ENCODE results near the gene BOC.

BOC gene

GRCh38 chr3:113193719-113194118, 17.6 kb upstream of the BOC start:
- no peaks in the 10 kb centered on the region for H3K27me3 ChIP-seq (ENCODE audit: insufficient read depth, low read length, poor library complexity)
- no peak overlapping the region for H3K27ac ChIP-seq (ENCODE audit: low read length)
- peaks cover 2% of the 10 kb centered on the region for H3K9me3 ChIP-seq (ENCODE audit: insufficient read depth, low read length, severe bottlenecking)
- H3K9ac ChIP-seq (ENCODE audit: low read depth, low read length): no peak overlapping the region
- DNase-seq (no peak), ATAC-seq (ENCODE audit: insufficient read depth, low read depth) (no peak)
- TF ChIP-seq EZH2 (IDR thresholded peaks at IDR 0.05; ENCODE audit: borderline replicate concordance, low read depth, low read length, severe bottlenecking) (no peak), CTCF (IDR thresholded peaks at IDR 0.05; ENCODE audit: borderline replicate concordance, extremely low read depth, low read length, poor library complexity, severe bottlenecking) (no peak)
- no peak overlapping the region for H3K4me2 ChIP-seq (ENCODE audit: insufficient read depth, low read length)
- H3K4me3 ChIP-seq (ENCODE audit: low read depth in 1 of 2, low read length in 2 of 2): no peak overlapping the region
- H3K79me2 ChIP-seq (ENCODE audit: insufficient read depth, low read length): no peaks in the 10 kb centered on the region
- H4K20me1 ChIP-seq (ENCODE audit: insufficient read depth, low read length): no peaks in the 10 kb centered on the region
- H3K36me3 ChIP-seq (ENCODE audit: insufficient read depth, low read length): no peaks in the 10 kb centered on the region
- H2AFZ ChIP-seq (ENCODE audit: low read depth, low read length): no peak overlapping the region
- H3K4me1 ChIP-seq (ENCODE audit: insufficient read depth, low read length): no peaks in the 10 kb centered on the region

DNA sequence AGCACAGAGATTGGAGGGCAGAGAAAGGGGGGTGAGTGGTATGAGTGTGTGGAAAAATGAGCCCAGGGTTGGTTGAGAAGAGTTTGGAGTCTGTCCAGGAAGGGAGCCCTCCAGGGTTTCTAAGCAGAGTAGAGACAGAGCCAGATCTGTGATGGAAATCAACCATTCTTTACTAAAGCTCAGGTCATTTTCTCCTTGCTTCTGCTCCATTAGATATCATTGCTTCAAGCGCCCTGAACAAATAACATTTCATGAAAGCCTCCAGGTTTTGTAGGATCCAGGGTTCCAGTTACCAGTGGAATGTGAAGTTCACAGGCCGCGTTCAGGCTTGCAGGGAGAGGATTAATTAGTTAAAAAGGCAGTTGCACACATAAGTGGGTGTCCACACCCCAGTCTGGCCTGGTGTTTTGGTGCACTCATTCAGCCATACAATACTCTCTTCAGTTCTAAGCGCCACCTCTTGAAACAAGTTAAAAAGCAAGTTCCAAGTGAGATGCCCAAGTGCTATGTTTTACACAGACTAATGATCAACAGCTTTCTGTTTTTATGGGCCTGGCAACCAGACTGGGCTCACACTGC, 16.4 kb upstream of the BOC start:
- TF ChIP-seq CTCF (IDR thresholded peaks at IDR 0.05; ENCODE audit: borderline replicate concordance, extremely low read depth, low read length, poor library complexity, severe bottlenecking): no peak
- no peak for TF ChIP-seq EZH2 (IDR thresholded peaks at IDR 0.05; ENCODE audit: borderline replicate concordance, low read depth, low read length, severe bottlenecking)
- no peaks in the 10 kb centered on the region for H3K79me2 ChIP-seq (ENCODE audit: insufficient read depth, low read length)
- H3K36me3 ChIP-seq (ENCODE audit: insufficient read depth, low read length): no peaks in the 10 kb centered on the region
- H3K4me2 ChIP-seq (ENCODE audit: insufficient read depth, low read length): no peak overlapping the region
- H3K27ac ChIP-seq (ENCODE audit: low read length): no peak overlapping the region
- no peaks in the 10 kb centered on the region for H3K9me3 ChIP-seq (ENCODE audit: insufficient read depth, low read length, severe bottlenecking)
- H3K9ac ChIP-seq (ENCODE audit: low read depth, low read length): no peak overlapping the region
- H4K20me1 ChIP-seq (ENCODE audit: insufficient read depth, low read length): no peaks in the 10 kb centered on the region
- H3K27me3 ChIP-seq (ENCODE audit: insufficient read depth, low read length, poor library complexity): no peaks in the 10 kb centered on the region
- no peak overlapping the region for H2AFZ ChIP-seq (ENCODE audit: low read depth, low read length)
- no peaks in the 10 kb centered on the region for H3K4me1 ChIP-seq (ENCODE audit: insufficient read depth, low read length)
- no peak for DNase-seq
- no peak for ATAC-seq (ENCODE audit: insufficient read depth, low read depth)
- H3K4me3 ChIP-seq (ENCODE audit: low read depth in 1 of 2, low read length in 2 of 2): no peak overlapping the region

GRCh38 chr3:113200351-113200750, 11.0 kb upstream of the BOC start:
- ATAC-seq (ENCODE audit: insufficient read depth, low read depth): no peak
- no peak for TF ChIP-seq EZH2 (IDR thresholded peaks at IDR 0.05; ENCODE audit: borderline replicate concordance, low read depth, low read length, severe bottlenecking)
- no peak for TF ChIP-seq CTCF (IDR thresholded peaks at IDR 0.05; ENCODE audit: borderline replicate concordance, extremely low read depth, low read length, poor library complexity, severe bottlenecking)
- H3K4me3 ChIP-seq (ENCODE audit: low read depth in 1 of 2, low read length in 2 of 2): no peak overlapping the region

DNA sequence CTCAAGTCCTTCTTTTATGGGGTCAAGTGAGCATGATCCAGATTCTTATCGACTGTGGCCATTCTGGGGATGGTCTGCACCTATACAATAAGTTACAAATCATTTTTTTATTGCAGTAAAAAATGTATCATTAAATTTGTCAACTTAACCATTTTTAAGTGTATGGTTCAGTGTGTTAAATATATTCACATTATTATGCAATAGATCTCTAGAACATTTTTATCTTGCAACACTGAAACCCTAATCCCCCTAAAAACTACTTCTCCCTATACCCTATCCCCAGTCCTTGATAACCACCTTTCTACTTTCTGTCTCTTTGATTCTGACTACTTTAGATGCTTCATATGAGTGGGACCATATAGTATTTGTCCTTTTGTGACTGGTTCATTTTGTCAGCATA, 10.4 kb upstream of the BOC start:
- no peaks in the 10 kb centered on the region for H4K20me1 ChIP-seq (ENCODE audit: insufficient read depth, low read length)
- H3K36me3 ChIP-seq (ENCODE audit: insufficient read depth, low read length): no peaks in the 10 kb centered on the region
- no peaks in the 10 kb centered on the region for H3K4me1 ChIP-seq (ENCODE audit: insufficient read depth, low read length)
- H3K4me3 ChIP-seq (ENCODE audit: low read depth in 1 of 2, low read length in 2 of 2): no peak overlapping the region
- no peak for TF ChIP-seq EZH2 (IDR thresholded peaks at IDR 0.05; ENCODE audit: borderline replicate concordance, low read depth, low read length, severe bottlenecking)
- TF ChIP-seq CTCF (IDR thresholded peaks at IDR 0.05; ENCODE audit: borderline replicate concordance, extremely low read depth, low read length, poor library complexity, severe bottlenecking): no peak
- H3K9me3 ChIP-seq (ENCODE audit: insufficient read depth, low read length, severe bottlenecking): no peaks in the 10 kb centered on the region
- ATAC-seq (ENCODE audit: insufficient read depth, low read depth): no peak
- H3K27ac ChIP-seq (ENCODE audit: low read length): no peak overlapping the region
- H3K79me2 ChIP-seq (ENCODE audit: insufficient read depth, low read length): no peaks in the 10 kb centered on the region
- no peak overlapping the region for H2AFZ ChIP-seq (ENCODE audit: low read depth, low read length)
- H3K4me2 ChIP-seq (ENCODE audit: insufficient read depth, low read length): no peak overlapping the region
- no peak overlapping the region for H3K9ac ChIP-seq (ENCODE audit: low read depth, low read length)
- peaks cover 2% of the 10 kb centered on the region for H3K27me3 ChIP-seq (ENCODE audit: insufficient read depth, low read length, poor library complexity)
- no peak for DNase-seq

More at GRCh38 chr3:113200351-113200750, 11.0 kb upstream of the BOC start:
- Histone ChIP-seq H3K27me3 (ENCODE audit: insufficient read depth, low read length, poor library complexity) (peaks cover 2% of the 10 kb centered on the region), H3K4me2 (ENCODE audit: insufficient read depth, low read length) (no peak overlapping the region), H4K20me1 (ENCODE audit: insufficient read depth, low read length) (no peaks in the 10 kb centered on the region), H3K4me1 (ENCODE audit: insufficient read depth, low read length) (no peaks in the 10 kb centered on the region), H3K9me3 (ENCODE audit: insufficient read depth, low read length, severe bottlenecking) (no peaks in the 10 kb centered on the region), H2AFZ (ENCODE audit: low read depth, low read length) (no peak overlapping the region), H3K27ac (ENCODE audit: low read length) (no peak overlapping the region), H3K36me3 (ENCODE audit: insufficient read depth, low read length) (no peaks in the 10 kb centered on the region), H3K79me2 (ENCODE audit: insufficient read depth, low read length) (no peaks in the 10 kb centered on the region), H3K9ac (ENCODE audit: low read depth, low read length) (no peak overlapping the region)
- no peak for DNase-seq
